OCI-LY3 (cell line): ENCODE measurements around the gene NAT10.

Experiments
- CTCF ChIP-seq: fragments of 200-600, 300-600 bp; sonication (generic); IDR thresholded peaks from 2 replicates; pipeline ENCODE4 v1.5.1; 2014; ENCODE audit warnings: antibody characterized with exemption, low read length, low read depth
- EZH2phosphoT487 ChIP-seq: fragments of 200-600 bp; shearing (Covaris generic); IDR thresholded peaks from 2 replicates; pipeline ENCODE4 v1.6.1; 2018; ENCODE audit warnings: antibody characterized with exemption, mixed run types, low read depth

GRCh38 chr11:34091825-34092224, 13.6 kb upstream of the NAT10 start:
- TF ChIP-seq CTCF (no peak), EZH2phosphoT487 (no peak)
